Kidney (tissue), 14 donors: Measurements from ENCODE around the gene CAMTA1. TPM values are rescaled to one million over a fixed set of nuclear protein-coding genes. Genes with fewer than 3 reads are reported as not detected.
"Not testable (repeated sequence)": the region's sequence is repeated elsewhere in the genome, so short reads cannot be mapped to it uniquely, and the experiment has no call there.

Experiments
- DNase-seq, 5 donors: peaks; one replicate each; pipeline ENCODE4 v3.0.0-alpha.2; 2013 to 2020
- FAIRE-seq: peaks from 2 replicates; lab custom pipeline; 2012; peaks lifted over from hg19 to GRCh38; lab: Jason Lieb, UNC
- H3K27ac ChIP-seq, 2 donors: one replicate each; pipeline ENCODE4 v1.7.0; 2013; ENCODE audit warnings: low read depth in 2 of 2, low read length in 2 of 2, inconsistent platforms in 1 of 2
- H3K27me3 ChIP-seq: one replicate; pipeline ENCODE4 v1.7.1; 2013; ENCODE audit warnings: low read length, inconsistent platforms; ENCODE audit not compliant: control insufficient read depth, insufficient read depth
- H3K36me3 ChIP-seq, 3 donors: one replicate each; pipeline versions ENCODE4 v1.7.0 to v1.7.1; 2013; ENCODE audit warnings: low read length in 3 of 3, control low read depth in 1 of 3, inconsistent platforms in 1 of 3; ENCODE audit not compliant: insufficient read depth in 3 of 3, control insufficient read depth in 2 of 3
- H3K4me1 ChIP-seq, 3 donors: one replicate each; pipeline versions ENCODE4 v1.7.0 to v1.7.1; 2013; ENCODE audit warnings: low read length in 3 of 3, inconsistent platforms in 1 of 3, low read depth in 1 of 3; ENCODE audit not compliant: control insufficient read depth in 2 of 3, insufficient read depth in 2 of 3
- H3K4me3 ChIP-seq, 3 donors: one replicate each; pipeline versions ENCODE4 v1.7.0 to v1.8.1; 2013; ENCODE audit warnings: low read length in 3 of 3, control low read depth in 1 of 3, inconsistent platforms in 1 of 3
- H3K9ac ChIP-seq, 3 donors: one replicate each; pipeline versions ENCODE4 v1.7.0 to v1.7.1; 2013; ENCODE audit warnings: low read length in 3 of 3, control low read depth in 1 of 3, inconsistent platforms in 1 of 3
- H3K9me3 ChIP-seq, 3 donors: one replicate each; pipeline versions ENCODE4 v1.7.0 to v1.7.1; 2013; ENCODE audit warnings: low read length in 3 of 3, control low read depth in 1 of 3, inconsistent platforms in 1 of 3; ENCODE audit not compliant: control insufficient read depth in 2 of 3, insufficient read depth in 1 of 3
- intact Hi-C: fragments of 100-400 bp; cut with DNase I; formaldehyde crosslinking; loops from one replicate; pipeline ENCODE4 v1.11.1; 2022
- polyA plus RNA-seq: library from polyadenylated mRNA; stranded (reverse); fragments of 350-450 nt; fragmentation: Illumina TruSeq; extraction: RNeasy Lipid Tissue Mini Kit (QIAGEN cat#74804); gene quantifications from one replicate; pipeline ENCODE4 v1.2.3, GENCODE V29; 2014; ENCODE audit warnings: low read depth, low replicate concordance; ENCODE audit not compliant: insufficient read depth
- total RNA-seq: library from RNA; stranded (reverse); fragmentation: NEBNext Ultra II Directional; extraction: Animal tissue kit (Norgen Biotek cat#: 25700); gene quantifications from one replicate; pipeline ENCODE4 v1.2.1, GENCODE V29; 2021
- TF ChIP-seq, protein P1 (sequence below): IDR thresholded peaks from 3 replicates; pipeline ENCODE4 v1.5.1; 2012; ENCODE audit warnings: mild to moderate bottlenecking, moderate library complexity, borderline replicate concordance; ENCODE audit not compliant: insufficient read depth; ENCODE audit errors: extremely low read depth
- donor health status: control.
- donor health status: control.
- donor health status: control.
- donor health status: control.
- donor health status: control.
- donor health status: DM: yes; HTN: yes; CAD: no.
- donor health status: Normal renal cell carcinoma (clear cell type).

Gene CAMTA1
- total and polyA plus RNA-seq, 2 donors from 2014 or later, result 79.0 to 170 TPM

DNA sequence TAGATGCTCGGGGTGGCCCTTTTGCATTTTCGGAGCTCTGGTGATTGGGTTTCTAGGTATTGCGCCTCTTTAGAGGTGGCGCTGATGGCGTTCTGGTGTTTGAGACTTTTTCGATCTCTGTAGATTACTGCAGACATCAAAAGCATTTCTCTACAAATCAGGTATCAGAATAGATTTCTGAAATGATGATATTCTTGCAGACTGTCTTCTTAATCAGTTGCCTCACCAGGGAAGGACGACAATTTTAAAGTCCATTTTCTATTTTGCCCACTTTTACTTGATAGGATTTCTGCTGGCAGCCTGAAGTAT lies 920.6 kb downstream of the CAMTA1 start:
- H3K27ac ChIP-seq, result no peak overlapping the region
- H3K9me3 ChIP-seq, result no peaks in the 10 kb centered on the region
- peaks cover 3% of the 10 kb centered on the region for H3K27me3 ChIP-seq
- no peaks in the 10 kb centered on the region for H3K4me1 ChIP-seq
- H3K9ac ChIP-seq, result no peak overlapping the region
- no peak for DNase-seq
- intact Hi-C loops, result no loop called here
- TF ChIP-seq, protein P1, sequence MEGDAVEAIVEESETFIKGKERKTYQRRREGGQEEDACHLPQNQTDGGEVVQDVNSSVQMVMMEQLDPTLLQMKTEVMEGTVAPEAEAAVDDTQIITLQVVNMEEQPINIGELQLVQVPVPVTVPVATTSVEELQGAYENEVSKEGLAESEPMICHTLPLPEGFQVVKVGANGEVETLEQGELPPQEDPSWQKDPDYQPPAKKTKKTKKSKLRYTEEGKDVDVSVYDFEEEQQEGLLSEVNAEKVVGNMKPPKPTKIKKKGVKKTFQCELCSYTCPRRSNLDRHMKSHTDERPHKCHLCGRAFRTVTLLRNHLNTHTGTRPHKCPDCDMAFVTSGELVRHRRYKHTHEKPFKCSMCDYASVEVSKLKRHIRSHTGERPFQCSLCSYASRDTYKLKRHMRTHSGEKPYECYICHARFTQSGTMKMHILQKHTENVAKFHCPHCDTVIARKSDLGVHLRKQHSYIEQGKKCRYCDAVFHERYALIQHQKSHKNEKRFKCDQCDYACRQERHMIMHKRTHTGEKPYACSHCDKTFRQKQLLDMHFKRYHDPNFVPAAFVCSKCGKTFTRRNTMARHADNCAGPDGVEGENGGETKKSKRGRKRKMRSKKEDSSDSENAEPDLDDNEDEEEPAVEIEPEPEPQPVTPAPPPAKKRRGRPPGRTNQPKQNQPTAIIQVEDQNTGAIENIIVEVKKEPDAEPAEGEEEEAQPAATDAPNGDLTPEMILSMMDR, result no peak
- H3K4me3 ChIP-seq, result peak overlapping the region in 2 of 3 donors; percentile 19 to 20
- no peaks in the 10 kb centered on the region for H3K36me3 ChIP-seq
- FAIRE-seq, result no peak

DNA sequence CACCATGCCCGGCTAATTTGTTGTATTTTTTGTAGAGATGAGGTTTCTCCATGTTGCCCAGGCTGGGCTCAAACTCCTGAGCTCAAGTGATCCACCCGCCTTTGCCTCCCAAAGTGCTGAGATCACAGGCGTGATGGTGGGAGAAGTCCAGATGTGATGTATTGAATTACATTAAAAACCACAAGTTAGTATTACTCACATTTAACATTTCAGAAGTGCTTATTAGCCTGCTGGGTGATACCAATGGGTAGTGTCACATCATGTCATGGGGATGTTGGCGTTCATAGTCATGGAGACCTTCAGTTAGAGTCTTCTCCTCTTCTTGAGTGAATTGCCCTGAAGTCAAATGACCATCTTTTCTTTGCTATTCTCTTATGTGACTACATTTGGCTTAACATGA lies 922.3 kb downstream of the CAMTA1 start:
- TF ChIP-seq, protein P1, result no peak
- no peak overlapping the region for H3K4me3 ChIP-seq
- H3K9me3 ChIP-seq, result no peaks in the 10 kb centered on the region
- H3K36me3 ChIP-seq, result no peaks in the 10 kb centered on the region
- DNase-seq (no peak), FAIRE-seq (no peak)
- H3K27ac ChIP-seq, result no peak overlapping the region
- H3K4me1 ChIP-seq, result no peaks in the 10 kb centered on the region
- H3K27me3 ChIP-seq, result peaks cover 3% of the 10 kb centered on the region
- intact Hi-C loops, result no loop called here
- H3K9ac ChIP-seq, result no peak overlapping the region

- H3K36me3 ChIP-seq, H3K9ac ChIP-seq, FAIRE-seq, intact Hi-C loops, H3K27ac ChIP-seq, H3K9me3 ChIP-seq, H3K4me1 ChIP-seq, H3K27me3 ChIP-seq, H3K4me3 ChIP-seq, DNase-seq: not testable (repeated sequence)
Measured at GRCh38 chr1:7708065-7708464, 922.8 kb downstream of the CAMTA1 start.

- Histone ChIP-seq H3K27ac (no peak overlapping the region), H3K36me3 (no peaks in the 10 kb centered on the region), H3K4me3 (no peak overlapping the region), H3K9ac (no peak overlapping the region), H3K27me3 (peaks cover under 1% of the 10 kb centered on the region), H3K9me3 (no peaks in the 10 kb centered on the region), H3K4me1 (no peaks in the 10 kb centered on the region)
- TF ChIP-seq, protein P1, result no peak
- no peak for DNase-seq
- intact Hi-C loops, result no loop called here
- FAIRE-seq, result no peak
Measured at GRCh38 chr1:7710859-7711258, 925.6 kb downstream of the CAMTA1 start.
